GM19468 (cell line): ENCODE measurements around the gene ITGA2.

Source experiments
- ATAC-seq: cut with Tn5 transposase; IDR thresholded peaks from one replicate; pipeline ENCODE4 v1.9.1; 2021; ENCODE audit warnings: mild to moderate bottlenecking, moderate library complexity, moderate number of reproducible peaks; ENCODE audit not compliant: unreplicated experiment; ENCODE audit errors: extremely low read depth

The ITGA2 gene

GRCh38 chr5:53126521-53126920 is 137.4 kb downstream of the ITGA2 start:
- no peak for ATAC-seq

GRCh38 chr5:53127107-53127506 is 138.0 kb downstream of the ITGA2 start:
- no peak for ATAC-seq

GRCh38 chr5:53128481-53128880 is 139.3 kb downstream of the ITGA2 start:
- ATAC-seq = no peak

GRCh38 chr5:53130266-53130665 is 141.1 kb downstream of the ITGA2 start:
- no peak for ATAC-seq

- ATAC-seq = no peak
Observed at GRCh38 chr5:53133020-53133419, 143.9 kb downstream of the ITGA2 start.
